ENCODE measurements around the gene PLXNA2.

DNA sequence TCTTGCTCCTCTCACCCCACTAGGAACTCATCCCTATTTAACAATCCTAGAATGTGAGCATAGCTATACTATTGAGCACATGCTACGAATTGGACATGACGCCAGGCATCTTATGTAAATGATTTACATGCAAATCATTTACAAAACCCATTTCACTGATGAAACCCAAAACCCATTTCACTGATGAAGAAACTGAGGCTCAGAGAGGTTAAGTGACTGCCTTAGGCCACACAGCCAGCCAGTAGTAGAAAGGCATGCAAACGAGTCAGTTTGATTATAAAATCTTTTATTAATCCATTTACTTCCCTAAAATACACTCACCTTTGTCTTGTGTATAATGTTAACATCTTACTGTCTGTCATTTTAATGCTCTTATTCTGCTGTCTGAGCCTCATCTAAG lies 87.9 kb downstream of the PLXNA2 start:
- TF ChIP-seq, protein P1, sequence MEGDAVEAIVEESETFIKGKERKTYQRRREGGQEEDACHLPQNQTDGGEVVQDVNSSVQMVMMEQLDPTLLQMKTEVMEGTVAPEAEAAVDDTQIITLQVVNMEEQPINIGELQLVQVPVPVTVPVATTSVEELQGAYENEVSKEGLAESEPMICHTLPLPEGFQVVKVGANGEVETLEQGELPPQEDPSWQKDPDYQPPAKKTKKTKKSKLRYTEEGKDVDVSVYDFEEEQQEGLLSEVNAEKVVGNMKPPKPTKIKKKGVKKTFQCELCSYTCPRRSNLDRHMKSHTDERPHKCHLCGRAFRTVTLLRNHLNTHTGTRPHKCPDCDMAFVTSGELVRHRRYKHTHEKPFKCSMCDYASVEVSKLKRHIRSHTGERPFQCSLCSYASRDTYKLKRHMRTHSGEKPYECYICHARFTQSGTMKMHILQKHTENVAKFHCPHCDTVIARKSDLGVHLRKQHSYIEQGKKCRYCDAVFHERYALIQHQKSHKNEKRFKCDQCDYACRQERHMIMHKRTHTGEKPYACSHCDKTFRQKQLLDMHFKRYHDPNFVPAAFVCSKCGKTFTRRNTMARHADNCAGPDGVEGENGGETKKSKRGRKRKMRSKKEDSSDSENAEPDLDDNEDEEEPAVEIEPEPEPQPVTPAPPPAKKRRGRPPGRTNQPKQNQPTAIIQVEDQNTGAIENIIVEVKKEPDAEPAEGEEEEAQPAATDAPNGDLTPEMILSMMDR (IDR thresholded peaks at IDR 0.05; ENCODE audit: extremely low read depth in 1 of 2, insufficient read depth in 1 of 2, low read depth in 1 of 2, low read length in 2 of 2): no peak
- no peak for TF ChIP-seq EZH2 (IDR thresholded peaks at IDR 0.05; ENCODE audit: borderline replicate concordance, low read depth, low read length, severe bottlenecking)
- TF ChIP-seq POLR2A (IDR thresholded peaks at IDR 0.05; ENCODE audit: low read depth, low read length): no peak
- TF ChIP-seq, protein P2, sequence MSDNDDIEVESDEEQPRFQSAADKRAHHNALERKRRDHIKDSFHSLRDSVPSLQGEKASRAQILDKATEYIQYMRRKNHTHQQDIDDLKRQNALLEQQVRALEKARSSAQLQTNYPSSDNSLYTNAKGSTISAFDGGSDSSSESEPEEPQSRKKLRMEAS (IDR thresholded peaks at IDR 0.05; ENCODE audit: insufficient read depth, insufficient read length): no peak
- TF ChIP-seq GATA2 (IDR thresholded peaks at IDR 0.05; ENCODE audit: insufficient read depth, insufficient read length, low read depth, low read length): no peak
- TF ChIP-seq JUN (IDR thresholded peaks at IDR 0.05; ENCODE audit: borderline replicate concordance, insufficient read depth, insufficient read length, low read depth): no peak
- no peak for TF ChIP-seq POLR2AphosphoS5 (IDR thresholded peaks at IDR 0.05; ENCODE audit: insufficient read depth, low read depth, low read length)
